Mononuclear cell (primary cell): ENCODE data around the gene AMD1. TPM values are rescaled to one million over a fixed set of nuclear protein-coding genes. Genes with fewer than 3 reads are reported as not detected.

Experiments used
- H3K27me3 ChIP-seq: 2 replicates; pipeline ENCODE4 v1.6.0; 2011; ENCODE audit warnings: low read length, control low read depth; ENCODE audit not compliant: insufficient read depth
- H3K4me1 ChIP-seq: 2 replicates; pipeline ENCODE4 v1.5.1; 2011; ENCODE audit warnings: mild to moderate bottlenecking, low read length, control low read depth; ENCODE audit not compliant: insufficient read depth
- H3K4me3 ChIP-seq: 2 replicates; pipeline ENCODE4 v1.5.1; 2011; ENCODE audit warnings: mild to moderate bottlenecking, low read length, moderate library complexity
- H3K9me3 ChIP-seq: 2 replicates; pipeline ENCODE4 v1.5.1; 2011; ENCODE audit warnings: low read depth, mild to moderate bottlenecking, control low read depth, low read length
- total RNA-seq: library from RNA; depleted of rRNA; stranded (reverse); fragments of >200 nt; gene quantifications from one replicate; pipeline ENCODE4 v1.2.3, GENCODE V29; 2012

The AMD1 gene
- total RNA-seq, 1 donor, result 245 TPM

DNA sequence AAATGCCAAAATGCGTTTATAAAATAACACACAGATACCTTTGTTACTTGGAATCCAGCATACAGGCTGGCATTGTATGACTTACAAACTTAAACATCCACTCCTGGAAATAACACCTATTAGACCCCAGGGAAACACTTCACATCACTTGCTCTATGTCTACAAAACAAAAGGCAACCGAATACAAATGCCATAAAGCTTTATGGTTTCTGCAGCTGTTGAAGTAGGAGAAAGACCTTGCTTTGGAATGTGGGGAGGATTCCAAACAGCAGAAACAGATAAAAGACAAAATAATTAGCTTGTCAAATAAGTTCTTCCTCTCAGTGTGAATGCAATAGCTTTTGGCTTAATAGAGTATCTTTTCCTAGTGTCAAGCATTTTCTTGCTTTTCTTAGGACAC is 9.8 kb upstream of the AMD1 start:
- Histone ChIP-seq H3K9me3 (no peaks in the 10 kb centered on the region), H3K27me3 (no peaks in the 10 kb centered on the region), H3K4me3 (no peak overlapping the region), H3K4me1 (peaks cover 21% of the 10 kb centered on the region)

DNA sequence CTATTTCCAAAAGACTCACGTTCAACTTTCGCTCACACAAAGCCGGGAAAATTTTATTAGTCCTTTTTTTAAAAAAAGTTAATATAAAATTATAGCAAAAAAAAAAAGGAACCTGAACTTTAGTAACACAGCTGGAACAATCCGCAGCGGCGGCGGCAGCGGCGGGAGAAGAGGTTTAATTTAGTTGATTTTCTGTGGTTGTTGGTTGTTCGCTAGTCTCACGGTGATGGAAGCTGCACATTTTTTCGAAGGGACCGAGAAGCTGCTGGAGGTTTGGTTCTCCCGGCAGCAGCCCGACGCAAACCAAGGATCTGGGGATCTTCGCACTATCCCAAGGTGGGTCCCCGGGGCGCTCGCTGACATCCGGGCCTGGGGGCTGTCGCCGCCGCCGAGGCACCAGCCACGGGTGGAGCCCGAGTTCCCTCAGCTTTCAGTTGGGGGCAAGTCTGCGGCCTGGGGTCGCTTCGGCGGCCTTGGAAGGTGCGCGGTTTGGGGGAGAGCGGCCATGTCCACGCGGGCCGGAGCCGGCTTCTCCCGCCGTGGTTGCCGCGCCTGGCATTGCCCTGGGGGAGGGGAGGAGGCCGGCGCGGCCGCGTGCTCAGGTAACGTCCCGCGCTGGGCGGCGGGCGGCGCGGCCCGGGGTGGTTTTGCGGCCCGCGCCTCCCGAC is 429 bp downstream of the AMD1 start:
- Histone ChIP-seq H3K4me3 (peak overlapping the region; percentile 95), H3K4me1 (peaks cover 39% of the 10 kb centered on the region), H3K9me3 (no peaks in the 10 kb centered on the region), H3K27me3 (no peaks in the 10 kb centered on the region)

DNA sequence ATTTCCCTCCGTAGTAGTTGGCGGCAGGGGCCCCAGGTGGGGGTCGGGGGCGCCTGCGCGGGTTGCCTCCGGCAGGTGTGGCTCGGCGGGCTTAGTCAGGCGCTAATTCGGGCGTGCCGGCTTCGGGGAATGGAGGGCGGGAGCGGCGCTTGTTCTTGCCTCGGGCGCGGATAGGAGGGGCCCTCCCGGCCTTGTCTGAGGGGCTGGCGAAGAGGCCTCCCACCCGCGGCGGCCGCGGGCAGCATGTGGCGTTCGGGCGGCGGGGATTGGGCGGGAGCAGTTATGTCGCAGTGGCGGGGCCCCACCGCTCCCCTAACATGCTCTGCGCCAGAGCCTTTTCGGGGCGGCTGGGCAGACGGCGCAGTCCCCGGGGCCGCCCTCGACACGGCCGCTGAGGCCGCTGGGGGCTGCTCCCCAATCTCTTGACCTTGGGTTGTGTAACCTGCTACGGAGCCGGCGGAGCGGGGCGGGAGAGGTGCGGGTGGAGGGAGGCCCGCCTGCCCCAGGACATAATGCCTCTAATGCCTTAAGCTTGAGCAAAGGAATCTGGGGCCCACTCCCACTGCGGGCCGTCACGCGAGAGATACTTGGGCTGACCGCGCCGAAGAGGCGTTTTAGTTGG is 1.1 kb downstream of the AMD1 start:
- peak overlapping the region; percentile 95 for H3K4me3 ChIP-seq
- H3K9me3 ChIP-seq, result no peaks in the 10 kb centered on the region
- no peaks in the 10 kb centered on the region for H3K27me3 ChIP-seq
- peaks cover 45% of the 10 kb centered on the region for H3K4me1 ChIP-seq

DNA sequence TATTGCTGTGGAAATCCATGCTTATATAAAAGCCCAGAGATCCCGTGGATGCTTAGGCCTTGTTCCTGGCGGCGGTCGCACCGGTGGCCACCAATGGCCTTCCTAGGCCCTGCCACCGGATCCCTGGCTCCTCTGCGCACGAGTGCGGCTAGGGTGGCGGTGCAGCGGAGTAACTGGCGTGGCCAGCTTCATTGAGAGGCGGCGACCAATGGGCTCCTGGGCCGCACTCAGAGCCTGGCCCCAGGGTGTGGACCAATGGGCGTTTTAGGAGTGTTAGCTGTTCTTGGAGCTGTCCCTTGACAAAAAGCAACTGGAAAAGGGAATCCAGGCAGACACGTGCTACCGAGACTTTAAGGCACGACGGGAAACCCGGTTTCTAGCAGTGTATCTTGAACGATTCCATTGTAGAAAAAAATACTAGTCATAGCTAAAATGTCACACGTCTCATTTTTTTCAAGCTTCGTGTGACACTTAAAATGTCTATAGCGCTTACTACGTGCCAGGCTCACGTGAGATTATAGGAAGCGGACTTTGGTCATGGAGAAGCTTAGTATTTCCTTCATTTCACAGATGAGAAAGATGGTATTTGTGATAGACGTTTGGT is 1.7 kb downstream of the AMD1 start:
- Histone ChIP-seq H3K9me3 (no peaks in the 10 kb centered on the region), H3K27me3 (no peaks in the 10 kb centered on the region), H3K4me1 (peaks cover 51% of the 10 kb centered on the region), H3K4me3 (peak overlapping the region; percentile 95)

DNA sequence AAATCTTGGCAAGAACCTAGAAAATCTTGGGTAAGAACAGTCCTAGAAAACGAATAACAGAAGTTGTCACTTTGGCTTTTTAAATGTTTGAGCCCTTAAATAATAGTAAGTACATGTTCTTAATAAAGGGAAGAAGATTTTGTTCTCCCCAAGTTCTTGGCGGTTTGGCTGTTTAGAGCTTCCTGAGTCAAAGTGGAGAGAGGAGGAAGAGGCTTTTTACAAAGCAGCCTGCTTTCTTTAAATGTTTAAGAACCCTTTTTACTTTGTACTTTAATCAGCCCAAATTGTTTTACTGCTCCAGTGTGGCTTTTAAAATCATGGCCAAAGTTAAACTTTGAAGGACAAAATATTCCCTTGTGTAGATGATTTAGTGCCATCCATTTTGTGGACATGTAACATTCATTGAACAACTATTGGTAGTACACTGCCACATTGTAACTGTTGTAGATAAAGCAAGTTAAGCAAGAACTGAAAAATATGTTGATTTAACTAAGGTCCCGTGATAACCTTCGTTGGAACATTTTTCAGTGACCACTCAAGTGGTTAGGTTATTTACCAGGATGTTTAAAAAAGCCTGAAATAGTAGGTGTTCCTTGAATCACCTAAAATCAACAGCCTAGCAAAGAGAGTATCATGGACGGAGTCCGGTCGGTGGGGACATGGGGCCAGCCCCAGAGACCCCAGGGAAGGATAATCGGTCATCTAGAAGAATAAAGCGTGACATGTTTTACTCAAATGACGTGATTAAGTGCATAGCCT is 2.4 kb downstream of the AMD1 start:
- no peaks in the 10 kb centered on the region for H3K27me3 ChIP-seq
- H3K9me3 ChIP-seq, result no peaks in the 10 kb centered on the region
- H3K4me3 ChIP-seq, result peak overlapping the region; percentile 95
- peaks cover 58% of the 10 kb centered on the region for H3K4me1 ChIP-seq

DNA sequence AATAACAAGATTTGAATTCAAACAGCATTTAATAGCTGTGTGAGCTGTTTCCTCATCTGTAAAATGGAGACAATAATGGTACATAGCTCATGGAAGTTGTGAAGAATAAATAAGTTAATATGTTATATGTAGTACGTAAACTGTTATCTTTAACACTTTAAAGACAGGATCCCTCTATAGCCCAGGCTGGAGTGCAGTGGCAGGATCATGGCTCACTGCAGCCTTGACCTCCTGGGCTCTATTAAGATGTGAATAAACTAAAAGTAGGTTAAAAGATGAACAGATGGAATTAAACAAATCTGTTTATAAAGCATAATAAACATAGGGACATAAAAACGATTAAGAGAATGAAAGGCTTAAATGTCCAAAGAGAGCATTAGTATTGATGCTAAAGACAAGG is 3.0 kb downstream of the AMD1 start:
- H3K4me3 ChIP-seq, result peak overlapping the region; percentile 95
- H3K27me3 ChIP-seq, result no peaks in the 10 kb centered on the region
- no peaks in the 10 kb centered on the region for H3K9me3 ChIP-seq
- H3K4me1 ChIP-seq, result peaks cover 64% of the 10 kb centered on the region

DNA sequence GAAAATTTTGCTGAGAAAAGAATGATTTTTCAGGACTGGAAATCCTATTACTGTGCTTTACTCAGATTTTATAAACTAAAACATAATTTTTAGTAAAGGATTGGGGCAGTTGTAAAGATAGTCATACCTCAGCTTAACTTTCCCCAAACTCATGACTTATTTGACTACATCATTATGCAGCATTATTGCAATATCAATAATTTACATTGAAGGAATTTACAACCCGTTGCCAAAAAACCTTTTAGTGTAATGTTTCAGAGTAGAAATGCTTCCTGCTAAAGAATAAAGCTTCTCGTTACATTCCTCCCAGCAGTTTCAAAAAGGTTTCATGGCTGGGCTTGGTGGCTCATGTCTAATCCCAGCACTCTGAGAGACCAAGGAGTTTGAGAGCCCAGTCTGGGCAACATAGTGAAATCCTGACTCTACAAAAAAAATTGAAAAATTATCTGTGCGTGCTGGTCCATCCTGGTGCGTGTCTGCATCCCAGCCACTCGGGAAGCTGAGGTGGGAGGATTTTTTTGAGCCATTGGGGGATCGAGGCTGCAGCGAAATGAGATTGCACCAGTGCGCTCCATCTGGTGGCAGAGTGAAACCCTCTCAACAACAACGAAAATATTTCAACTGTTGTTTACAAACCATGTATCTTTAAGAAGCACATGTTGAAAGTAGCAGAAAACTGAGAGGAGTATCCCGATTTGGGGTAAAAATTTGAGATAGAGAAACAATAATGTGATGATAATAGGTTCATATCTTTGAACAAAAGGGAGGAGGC is 4.4 kb downstream of the AMD1 start:
- Histone ChIP-seq H3K27me3 (no peaks in the 10 kb centered on the region), H3K4me3 (no peak overlapping the region), H3K4me1 (peaks cover 72% of the 10 kb centered on the region), H3K9me3 (no peaks in the 10 kb centered on the region)

DNA sequence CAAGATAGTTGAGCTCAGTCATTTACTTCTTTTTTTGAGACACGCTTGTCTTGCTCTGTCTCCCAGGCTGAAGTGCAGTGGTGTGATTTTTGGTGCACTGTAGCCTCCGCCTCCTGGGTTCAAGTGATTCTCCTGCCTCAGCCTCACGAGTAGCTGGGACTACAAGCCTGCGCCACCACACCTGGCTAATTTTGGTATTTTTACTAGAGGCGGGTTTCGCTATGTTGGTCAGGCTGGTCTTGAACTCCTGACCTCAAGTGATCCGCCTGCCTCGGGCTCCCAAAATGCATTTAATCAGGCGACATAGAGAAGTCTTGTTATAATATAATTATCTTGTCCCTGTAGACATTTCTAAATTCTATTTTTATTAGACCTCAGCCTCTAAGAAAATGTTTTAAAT is 6.1 kb downstream of the AMD1 start:
- Histone ChIP-seq H3K27me3 (no peaks in the 10 kb centered on the region), H3K4me3 (no peak overlapping the region), H3K4me1 (peaks cover 86% of the 10 kb centered on the region), H3K9me3 (no peaks in the 10 kb centered on the region)

DNA sequence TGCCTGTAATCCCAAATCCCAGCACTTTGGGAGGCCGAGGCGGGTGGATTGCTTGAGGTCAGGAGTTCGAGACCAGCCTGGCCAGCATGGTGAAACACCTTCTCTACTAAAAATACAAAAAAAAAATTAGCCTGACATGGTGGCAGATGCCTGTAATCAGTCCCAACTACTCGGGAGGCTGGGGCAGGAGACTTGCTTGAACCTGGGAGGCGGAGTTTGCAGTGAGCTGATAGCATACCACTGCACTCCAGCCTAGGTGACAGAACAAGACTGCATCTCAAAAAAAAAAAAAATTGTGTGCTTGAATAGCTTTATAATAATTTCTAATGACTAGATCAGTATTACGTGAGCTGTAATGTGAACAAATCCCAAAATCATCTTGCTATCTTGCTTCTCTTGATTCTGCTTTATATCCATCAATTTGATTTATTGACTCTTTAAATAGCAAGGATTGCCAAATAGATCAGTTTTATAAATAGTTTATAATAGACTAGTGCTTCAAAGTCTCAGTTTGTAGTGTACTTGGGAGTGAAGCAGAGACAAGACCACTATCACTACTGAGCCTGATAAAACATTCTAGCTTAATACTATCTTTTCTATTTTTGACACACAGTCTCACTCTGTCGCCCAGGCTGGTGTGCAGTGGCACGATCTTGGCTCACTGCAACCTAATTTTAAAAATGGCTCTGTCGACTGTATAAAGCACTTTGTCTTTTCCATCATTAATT is 7.1 kb downstream of the AMD1 start:
- no peaks in the 10 kb centered on the region for H3K27me3 ChIP-seq
- peaks cover 94% of the 10 kb centered on the region for H3K4me1 ChIP-seq
- H3K4me3 ChIP-seq, result no peak overlapping the region
- no peaks in the 10 kb centered on the region for H3K9me3 ChIP-seq

DNA sequence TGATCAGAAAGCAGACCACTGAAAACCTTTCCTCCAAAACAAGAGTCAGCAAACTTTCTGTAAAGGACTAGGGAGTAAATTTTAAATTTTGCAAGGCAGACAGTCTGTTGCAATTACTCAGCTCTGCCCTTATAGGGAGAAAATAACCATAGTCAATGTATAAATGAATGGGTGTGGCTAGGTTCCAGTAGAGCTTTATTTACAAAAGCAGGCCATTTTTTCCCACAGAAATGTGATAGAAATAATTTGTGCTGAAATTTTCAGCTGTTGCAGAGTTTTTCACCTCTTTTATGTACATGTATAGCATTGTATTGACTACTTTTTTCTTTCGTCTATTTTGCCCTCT is 7.7 kb downstream of the AMD1 start:
- Histone ChIP-seq H3K9me3 (no peaks in the 10 kb centered on the region), H3K4me3 (no peak overlapping the region), H3K4me1 (peaks cover 92% of the 10 kb centered on the region), H3K27me3 (no peaks in the 10 kb centered on the region)

DNA sequence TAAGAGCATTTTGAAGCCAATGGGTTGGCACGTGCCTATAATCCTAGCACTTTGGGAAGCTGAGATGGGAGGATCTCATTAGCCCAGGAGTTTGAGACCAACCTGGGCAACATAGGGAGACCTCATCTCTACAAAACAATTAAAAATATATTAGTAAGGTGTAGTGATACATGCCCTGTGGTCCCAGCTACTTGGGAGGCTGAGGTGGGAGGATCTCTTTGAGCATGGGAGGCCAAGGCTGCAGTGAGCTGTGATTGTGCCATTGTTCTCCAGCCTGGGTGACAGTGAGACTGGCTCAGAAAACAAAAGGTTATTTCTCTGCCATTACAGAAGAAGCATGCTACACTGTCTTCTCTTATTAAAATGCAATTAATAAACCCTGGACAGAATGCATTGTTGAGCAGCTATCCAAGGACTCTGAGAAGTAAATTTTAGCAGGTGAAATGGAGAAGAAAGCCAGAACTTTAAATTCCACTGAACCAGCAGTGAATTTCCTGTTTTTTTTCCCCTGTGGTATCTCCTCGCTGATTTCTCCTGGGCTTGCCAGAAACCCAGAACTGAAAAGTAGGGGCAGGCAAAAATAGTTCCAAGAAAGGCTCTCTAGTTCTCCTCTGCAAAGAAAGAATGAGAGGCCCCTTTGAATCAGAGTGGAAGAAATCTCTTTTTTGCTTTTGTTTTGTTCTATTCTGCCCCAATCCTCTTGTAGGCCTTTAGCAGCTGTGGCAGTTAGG is 8.4 kb downstream of the AMD1 start:
- Histone ChIP-seq H3K4me3 (no peak overlapping the region), H3K27me3 (no peaks in the 10 kb centered on the region), H3K4me1 (peaks cover 91% of the 10 kb centered on the region), H3K9me3 (no peaks in the 10 kb centered on the region)

DNA sequence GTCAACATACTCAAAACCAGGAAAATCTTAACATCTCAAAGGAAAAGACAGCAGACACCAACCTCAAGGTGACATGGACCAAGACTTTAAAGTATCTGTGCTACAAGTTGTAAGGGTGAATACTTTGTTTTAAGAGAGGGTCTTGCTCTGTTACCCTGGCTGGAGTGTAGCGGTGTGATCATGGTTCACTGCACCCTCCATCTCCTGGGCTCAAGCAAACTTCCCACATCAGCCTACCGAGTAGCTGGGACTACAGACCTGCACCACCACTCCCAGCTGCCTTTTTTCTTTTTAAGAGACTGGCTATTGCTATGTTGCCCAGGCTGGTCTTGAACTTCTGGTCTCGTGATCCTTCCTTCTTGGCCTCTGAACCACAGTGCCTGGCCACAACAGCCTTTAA is 9.7 kb downstream of the AMD1 start:
- Histone ChIP-seq H3K9me3 (no peaks in the 10 kb centered on the region), H3K27me3 (no peaks in the 10 kb centered on the region)

DNA sequence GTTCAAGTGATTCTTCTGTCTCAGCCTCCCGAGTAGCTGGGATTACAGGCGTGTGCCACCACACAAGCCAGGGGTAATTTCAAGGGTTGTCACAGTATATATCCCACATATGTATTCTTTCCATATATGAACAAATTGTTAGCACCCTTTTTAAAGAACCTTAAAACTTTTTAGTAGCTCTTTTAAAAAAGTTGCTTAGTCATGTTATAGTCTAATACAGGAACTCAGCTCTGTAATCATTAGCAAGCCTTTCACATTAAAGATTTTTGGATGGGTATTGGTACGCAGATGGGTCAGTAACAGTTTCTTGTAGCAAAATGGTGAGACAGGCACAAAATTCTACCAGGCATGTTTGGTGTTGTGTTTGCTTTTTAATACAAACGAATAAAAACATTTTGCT is 10.9 kb downstream of the AMD1 start:
- Histone ChIP-seq H3K4me3 (no peak overlapping the region), H3K27me3 (no peaks in the 10 kb centered on the region), H3K9me3 (no peaks in the 10 kb centered on the region), H3K4me1 (peaks cover 68% of the 10 kb centered on the region)

More for the DNA sequence above, 9.7 kb downstream of the AMD1 start:
- H3K4me1 ChIP-seq, result peaks cover 80% of the 10 kb centered on the region
- H3K4me3 ChIP-seq, result no peak overlapping the region
